GM12878 (cell line): ENCODE measurements around the gene CTPS1. TPM values are rescaled to one million over a fixed set of nuclear protein-coding genes. Genes with fewer than 3 reads are reported as not detected.

Source experiments
- BACH1 ChIP-seq: fragments of 450-650 bp; IDR thresholded peaks from 2 replicates; pipeline ENCODE4 v1.6.1; 2017; ENCODE audit warnings: mild to moderate bottlenecking, borderline replicate concordance
- BCLAF1 ChIP-seq: fragments of 450-650 bp; IDR thresholded peaks from 2 replicates; pipeline ENCODE4 v1.6.1; 2017; ENCODE audit warnings: antibody characterized with exemption, mild to moderate bottlenecking, moderate library complexity
- CBX3 ChIP-seq: fragments of 200-600 bp; sonication (generic); IDR thresholded peaks from 2 replicates; pipeline ENCODE4 v1.6.1; 2016; ENCODE audit warnings: low read depth, borderline replicate concordance
- CHD2 ChIP-seq: IDR thresholded peaks from 2 replicates; pipeline ENCODE4 v1.6.1; 2011; ENCODE audit warnings: low read depth, low read length, improper control_type of control experiment, borderline replicate concordance
- CHD4 ChIP-seq: fragments of 200-600 bp; sonication (generic); IDR thresholded peaks from 2 replicates; pipeline ENCODE4 v1.6.1; 2016; ENCODE audit warnings: mild to moderate bottlenecking
- CTCF ChIP-seq, 3 experiments: IDR thresholded peaks in 2 of 3; conservative IDR thresholded peaks in 1 of 3; 2 replicates each; pipeline ENCODE4 v1.5.1; 2011; ENCODE audit warnings: low read depth in 3 of 3, low read length in 3 of 3, mild to moderate bottlenecking in 3 of 3, control low read depth in 2 of 3, moderate library complexity in 2 of 3, inconsistent platforms in 1 of 3, mixed read lengths in 1 of 3; ENCODE audit not compliant: control insufficient read depth in 2 of 3, insufficient read depth in 1 of 3; ENCODE audit errors: extremely low read depth in 1 of 3
- CUX1 ChIP-seq: IDR thresholded peaks from 2 replicates; pipeline ENCODE4 v1.6.1; 2012; ENCODE audit warnings: improper control_type of control experiment, low read depth, low read length; ENCODE audit not compliant: insufficient replicate concordance
- NFXL1 ChIP-seq: fragments of 450-650 bp; IDR thresholded peaks from 2 replicates; pipeline ENCODE4 v1.6.1; 2017; ENCODE audit warnings: antibody characterized with exemption, mild to moderate bottlenecking, borderline replicate concordance
- NFYB ChIP-seq: IDR thresholded peaks from 2 replicates; pipeline ENCODE4 v1.6.1; 2011; ENCODE audit warnings: low read depth, mild to moderate bottlenecking, low read length, improper control_type of control experiment, moderate library complexity; ENCODE audit not compliant: insufficient read depth
- POU2F2 ChIP-seq: IDR thresholded peaks from 3 replicates; pipeline ENCODE4 v1.6.1; 2011; ENCODE audit warnings: low read depth, mild to moderate bottlenecking, low read length, borderline replicate concordance
- PRDM15 ChIP-seq: fragments of 450-650 bp; formaldehyde crosslinking; IDR thresholded peaks from 2 replicates; pipeline ENCODE4 v1.4.0; 2020; ENCODE audit warnings: mild to moderate bottlenecking, moderate library complexity
- SREBF1 ChIP-seq: IDR thresholded peaks from 2 replicates; pipeline ENCODE4 v1.6.1; 2012; ENCODE audit warnings: mild to moderate bottlenecking, low read length
- SUPT20H ChIP-seq: IDR thresholded peaks from 2 replicates; pipeline ENCODE4 v1.6.1; 2011; ENCODE audit warnings: low read depth, mild to moderate bottlenecking, low read length, moderate library complexity, borderline replicate concordance; ENCODE audit not compliant: control insufficient read depth
- WRNIP1 ChIP-seq: IDR thresholded peaks from 2 replicates; pipeline ENCODE4 v1.6.1; 2011; ENCODE audit warnings: low read depth, low read length, improper control_type of control experiment, borderline replicate concordance
- ZNF24 ChIP-seq: fragments of 450-650 bp; IDR thresholded peaks from 2 replicates; pipeline ENCODE4 v1.6.1; 2017; ENCODE audit warnings: antibody characterized with exemption, mild to moderate bottlenecking
- ZNF622 ChIP-seq: fragments of 450-650 bp; IDR thresholded peaks from 2 replicates; pipeline ENCODE4 v1.6.1; 2017; ENCODE audit warnings: mild to moderate bottlenecking, inconsistent platforms
- polyA plus RNA-seq, 11 experiments: library from polyadenylated mRNA; depleted of rRNA in 4 of 11; unstranded in 6 of 11; stranded (reverse) in 5 of 11; fragments of >200 nt; fragmentation: Nextera tagmentation in 4 of 11; fragmentation: Illumina TruSeq in 1 of 11; extraction: Ambion mirVana in 4 of 11; extraction: Trizol in 1 of 11; gene quantifications; 1 replicate in 1 of 11; 2 replicates in 10 of 11; pipeline versions ENCODE4 v1.2.1 to v1.2.3, GENCODE V29; 2011 to 2016; ENCODE audit warnings: inconsistent platforms in 2 of 11, missing spikeins in 2 of 11, low read depth in 1 of 11
- total RNA-seq, 4 experiments: library from RNA; depleted of rRNA in 3 of 4; stranded (reverse); fragments of >200 nt in 3 of 4; fragmentation: Illumina TruSeq in 1 of 4; extraction: Trizol in 1 of 4; gene quantifications; 2 replicates each; pipeline versions ENCODE4 v1.2.1 to v1.2.3, GENCODE V29; 2013 to 2021

Gene CTPS1
- total and polyA plus RNA-seq, 10 of the 15 experiments (the other 5 are each of a cell fraction or from before 2014, with no cell fraction given), result 27.5 to 106 (median 62.8) TPM

- peak; percentile 56 for TF ChIP-seq CUX1
- peak; percentile 29; the same call in 1 of the 2 replicates for TF ChIP-seq NFYB
- no peak for TF ChIP-seq CBX3
- TF ChIP-seq CHD2, result no peak
- no peak for TF ChIP-seq PRDM15 (CRISPR knock-in tag)
- TF ChIP-seq ZNF622, result no peak
- TF ChIP-seq WRNIP1, result no peak
- no peak for TF ChIP-seq SREBF1
- TF ChIP-seq POU2F2, result peak; percentile 71; the same call in 1 of the 3 replicates
- TF ChIP-seq BCLAF1, result no peak
- TF ChIP-seq SUPT20H, result no peak
- TF ChIP-seq NFXL1, result no peak
- TF ChIP-seq BACH1, result no peak
- no peak for TF ChIP-seq CHD4
- peak; percentile 66 to 77 (median 74); a peak in 5 of 6 replicates for TF ChIP-seq CTCF (IDR thresholded peaks at IDR 0.05 in 2 of 3, conservative IDR thresholded peaks at IDR 0.05 in 1 of 3; ENCODE audit: control insufficient read depth in 2 of 3, extremely low read depth in 1 of 3, insufficient read depth in 1 of 3, low read depth in 3 of 3, low read length in 3 of 3)
- no peak for TF ChIP-seq ZNF24
Measured at GRCh38 chr1:41003640-41004220, 24.2 kb downstream of the CTPS1 start (continued).
